GM21737 (cell line): Measurements from ENCODE around the gene SRPK2.
"Not testable (repeated sequence)": the region's sequence is repeated elsewhere in the genome, so short reads cannot be mapped to it uniquely, and the experiment has no call there.

Experiments used
- ATAC-seq: cut with Tn5 transposase; IDR thresholded peaks from one replicate; pipeline ENCODE4 v1.9.1; 2021; ENCODE audit warnings: mild to moderate bottlenecking, moderate library complexity; ENCODE audit not compliant: unreplicated experiment

SRPK2 gene

DNA sequence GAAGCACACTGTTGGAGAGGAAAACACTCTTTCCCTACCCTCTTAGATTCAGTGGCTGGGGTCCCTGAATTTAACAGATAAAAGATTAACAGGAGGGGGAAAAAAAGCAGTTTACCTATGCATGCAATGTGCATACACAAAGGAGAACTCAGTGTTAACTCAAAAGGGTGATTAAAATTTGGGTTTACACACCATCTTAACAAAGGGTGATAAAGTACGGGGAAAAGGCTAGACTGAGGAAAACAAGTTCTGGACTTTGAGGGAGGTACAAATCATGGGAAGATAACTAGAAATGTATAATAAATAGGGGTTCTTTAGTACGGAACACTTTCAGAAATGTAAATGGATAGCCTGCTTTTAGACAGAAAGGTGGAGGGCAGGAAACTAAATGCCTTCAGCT lies 83.1 kb downstream of the SRPK2 start:
- no peak for ATAC-seq

DNA sequence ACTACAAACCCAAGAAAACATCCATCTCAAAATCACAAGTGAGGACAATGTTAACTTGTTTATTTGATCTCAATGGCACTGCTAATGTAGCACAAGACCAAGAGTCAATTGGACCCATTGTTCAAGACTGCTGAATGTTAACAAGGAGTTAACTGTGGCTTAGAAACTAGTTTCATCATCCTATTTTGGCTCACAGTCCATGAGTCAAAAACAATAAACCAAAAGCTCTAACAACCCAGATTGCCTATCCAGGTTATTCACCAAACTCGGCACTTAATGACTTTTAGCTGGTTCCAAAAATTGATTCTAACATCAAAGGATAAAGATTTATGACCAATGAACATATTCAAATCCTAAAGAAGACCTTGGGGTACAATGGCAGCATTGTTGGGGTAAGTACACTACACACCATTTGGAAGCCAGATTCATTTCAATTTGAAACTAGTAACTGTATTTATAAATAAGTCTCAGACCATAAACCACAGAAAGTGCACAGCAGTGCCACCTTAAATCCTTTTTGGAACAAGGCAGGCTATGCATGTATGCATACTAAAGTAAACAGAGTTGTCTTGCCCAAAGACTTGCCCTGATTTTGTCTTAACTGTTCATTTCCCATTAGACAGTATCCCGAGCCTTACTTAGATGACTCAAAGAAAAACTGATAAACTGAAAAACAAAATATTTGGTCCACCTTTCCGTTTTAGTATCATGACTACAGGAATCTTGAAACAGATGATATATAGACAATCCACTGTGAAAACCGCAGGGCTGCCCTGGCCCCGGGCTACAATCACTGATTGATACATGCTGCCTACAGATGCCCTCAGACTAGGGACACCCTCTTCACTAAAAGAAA lies 84.5 kb downstream of the SRPK2 start:
- peak; percentile 61 for ATAC-seq

- not testable (repeated sequence) for ATAC-seq
Measured at GRCh38 chr7:105300587-105300986, 88.1 kb downstream of the SRPK2 start.

GRCh38 chr7:105298439-105298894 lies 90.3 kb downstream of the SRPK2 start:
- peak; percentile 86 for ATAC-seq

DNA sequence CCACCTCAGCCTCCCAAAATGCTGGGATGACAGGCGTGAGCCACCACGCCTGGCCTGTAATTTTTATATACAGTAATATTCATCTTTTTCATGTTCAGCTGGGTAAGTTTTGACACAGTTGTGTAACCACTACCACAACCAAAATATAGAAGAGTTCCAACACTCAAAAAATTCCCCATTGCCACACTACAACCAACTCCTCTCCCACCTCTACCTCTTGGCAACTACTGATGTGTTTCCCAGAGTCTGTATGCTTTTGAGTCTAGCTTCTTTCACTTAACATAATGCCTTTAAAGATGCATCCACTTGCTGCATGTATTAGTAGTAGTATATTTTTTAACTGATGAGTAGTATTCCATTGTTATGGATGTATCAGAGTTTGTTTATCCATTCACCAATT lies 90.7 kb downstream of the SRPK2 start:
- ATAC-seq: peak; percentile 25

DNA sequence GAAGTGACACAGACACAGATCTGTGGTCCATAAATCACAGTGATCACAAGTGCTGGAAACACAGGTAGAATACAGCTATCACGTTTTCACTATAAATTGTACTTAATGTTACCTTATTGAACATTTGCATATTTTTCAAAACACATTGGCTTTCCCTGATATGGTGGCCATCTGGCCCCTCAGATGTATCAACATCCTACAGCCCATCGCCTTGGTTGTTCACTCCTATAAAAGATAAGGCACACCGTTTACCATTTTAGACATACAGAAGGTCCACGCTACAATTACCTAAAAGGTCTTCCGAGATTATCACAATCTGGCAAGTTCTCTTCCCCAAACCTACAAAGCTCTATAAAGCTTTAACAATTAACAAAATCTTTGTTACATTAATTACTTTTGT lies 91.4 kb downstream of the SRPK2 start:
- no peak for ATAC-seq

DNA sequence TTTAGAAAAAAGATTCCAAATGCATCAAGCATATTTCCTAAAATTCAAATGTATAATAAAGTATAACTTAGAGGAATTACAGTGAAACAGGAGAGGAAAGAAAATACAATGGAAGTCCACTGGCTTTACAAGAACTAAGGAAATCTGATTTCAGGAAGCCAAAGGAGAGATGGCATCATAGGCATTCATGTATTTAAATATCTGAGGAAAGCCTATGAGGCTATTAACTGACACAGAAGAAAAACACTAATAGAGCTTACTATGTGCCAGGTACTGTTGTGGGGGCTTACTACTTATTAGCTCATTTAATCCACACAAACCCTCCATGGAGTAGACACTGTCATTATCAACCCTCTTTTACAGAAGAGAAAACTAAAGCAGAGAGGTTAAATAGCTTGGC lies 92.2 kb downstream of the SRPK2 start:
- no peak for ATAC-seq

- no peak for ATAC-seq
Measured at GRCh38 chr7:105295596-105296352, 92.9 kb downstream of the SRPK2 start.

GRCh38 chr7:105294482-105294881 lies 94.2 kb downstream of the SRPK2 start:
- not testable (repeated sequence) for ATAC-seq

DNA sequence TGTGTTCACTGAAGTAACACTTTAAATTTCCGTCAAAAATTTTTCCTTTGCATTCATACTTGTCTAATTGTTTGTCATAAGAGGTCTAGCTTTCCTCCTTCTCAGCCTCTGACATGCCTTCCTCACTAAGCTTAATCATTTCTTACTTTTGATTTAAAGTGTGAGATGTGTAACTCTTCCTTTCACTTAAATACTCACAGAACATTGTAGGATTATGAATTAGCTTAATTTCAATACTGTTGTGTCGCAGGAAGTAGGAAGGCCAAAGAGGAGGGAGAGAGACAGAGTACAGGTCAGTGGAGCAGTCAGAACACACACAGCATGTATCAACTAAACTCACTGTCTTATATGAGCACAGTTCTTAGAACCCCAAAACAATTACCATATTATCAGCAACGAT lies 99.0 kb downstream of the SRPK2 start:
- no peak for ATAC-seq

- ATAC-seq: no peak
Measured at GRCh38 chr7:105286441-105286840, 102.3 kb downstream of the SRPK2 start.

DNA sequence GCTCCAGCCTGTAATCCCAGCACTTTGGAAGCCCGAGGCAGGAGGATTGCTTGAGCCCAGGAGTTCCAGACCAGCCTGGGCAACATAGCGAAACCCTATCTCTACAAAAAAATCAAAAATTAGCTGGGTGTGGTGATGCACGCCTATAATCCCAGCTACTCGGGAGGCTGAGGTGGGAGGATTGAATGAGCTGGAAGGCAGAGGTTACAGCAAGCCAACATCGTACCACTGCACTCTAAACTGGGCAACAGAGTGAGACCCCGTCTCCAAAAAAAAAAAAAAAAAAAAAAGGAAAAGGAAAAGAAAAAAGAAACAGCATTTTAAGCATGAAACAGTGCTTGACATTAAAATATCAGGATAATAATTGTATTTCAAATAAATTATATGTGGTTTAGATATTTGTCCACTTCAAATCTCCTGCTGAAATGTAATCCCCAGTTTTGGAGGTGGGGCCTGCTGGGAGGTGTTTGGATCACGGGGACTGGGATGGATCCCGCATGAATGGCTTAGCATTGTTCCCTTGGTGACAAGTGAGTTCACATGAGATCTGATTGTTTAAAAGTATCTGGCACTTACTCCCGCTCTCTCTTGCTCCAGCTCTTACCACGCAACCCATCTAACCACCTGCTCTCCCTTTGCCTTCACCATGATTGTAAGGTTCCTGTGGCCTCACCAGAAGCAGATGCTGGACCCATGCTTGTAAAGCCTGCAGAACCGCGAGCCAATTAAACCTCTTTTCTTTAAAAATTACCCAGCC lies 103.4 kb downstream of the SRPK2 start:
- no peak for ATAC-seq

- ATAC-seq: no peak
Measured at GRCh38 chr7:105284014-105284413, 104.7 kb downstream of the SRPK2 start.

GRCh38 chr7:105281966-105282365 lies 106.8 kb downstream of the SRPK2 start:
- no peak for ATAC-seq

GRCh38 chr7:105279688-105280007 lies 109.1 kb downstream of the SRPK2 start:
- peak; percentile 89 for ATAC-seq

- peak; percentile 63 for ATAC-seq
Measured at GRCh38 chr7:105278973-105279687, 109.6 kb downstream of the SRPK2 start.

DNA sequence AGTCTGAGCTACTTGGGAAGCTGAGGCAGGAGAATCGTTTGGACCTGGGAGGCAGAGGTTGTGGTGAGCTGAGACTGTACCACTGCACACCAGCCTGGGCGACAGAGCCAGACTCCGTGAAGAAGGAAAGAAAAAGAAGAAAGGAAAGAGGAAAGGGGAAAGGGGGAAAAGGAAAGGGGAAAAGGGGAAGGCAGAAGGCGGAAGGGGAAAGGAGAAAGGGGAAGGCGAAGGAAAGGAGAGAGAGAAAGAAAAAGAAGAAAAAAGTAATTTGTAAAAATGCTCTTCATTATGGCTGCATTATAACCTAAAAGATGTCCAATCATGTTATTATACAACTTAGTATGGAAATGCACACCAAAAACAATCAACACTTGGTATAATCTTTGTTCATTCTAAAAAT lies 110.2 kb downstream of the SRPK2 start:
- ATAC-seq: no peak

DNA sequence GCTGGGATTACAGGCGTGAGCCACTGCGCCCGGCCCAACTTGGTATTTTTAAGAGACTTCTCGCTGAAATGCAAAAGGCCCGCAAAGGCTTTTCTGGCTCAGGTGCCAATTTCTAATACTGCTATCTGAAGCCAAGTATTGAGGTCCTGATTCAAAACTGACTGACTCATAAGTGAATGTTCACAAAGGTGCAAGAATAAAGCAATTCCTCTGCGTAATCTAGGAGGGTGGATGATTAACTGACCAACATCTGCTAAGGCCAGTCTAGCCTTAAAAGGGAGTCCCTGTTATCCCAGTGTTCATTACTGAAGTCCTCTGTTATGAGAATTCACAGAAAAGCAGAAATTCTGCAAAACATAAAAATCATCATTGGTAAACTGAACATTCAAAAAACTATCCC lies 111.4 kb downstream of the SRPK2 start:
- no peak for ATAC-seq

GRCh38 chr7:105270117-105270516 lies 118.6 kb downstream of the SRPK2 start:
- no peak for ATAC-seq

- peak; percentile 21 for ATAC-seq
Measured at GRCh38 chr7:105269397-105269796, 119.3 kb downstream of the SRPK2 start.
